Omental fat pad (tissue), 4 donors: Measurements from ENCODE around the gene HGFAC. TPM values are rescaled to one million over a fixed set of nuclear protein-coding genes. Genes with fewer than 3 reads are reported as not detected.
"Not testable (repeated sequence)": the region's sequence is repeated elsewhere in the genome, so short reads cannot be mapped to it uniquely, and the experiment has no call there.

Experiments used
- ATAC-seq: fragments of 150-250 bp; one replicate; pipeline ENCODE4 v1.9.1; 2016; ENCODE audit warnings: mild to moderate bottlenecking, moderate library complexity; ENCODE audit not compliant: low FRiP score
- DNase-seq: peaks from one replicate; pipeline ENCODE4 v3.0.0-alpha.2; 2019; ENCODE audit warnings: low spot score
- CTCF ChIP-seq, 3 donors: fragments of 450-650 bp; IDR thresholded peaks; one replicate each; pipeline ENCODE4 v1.5.1; 2016 to 2017; ENCODE audit warnings: antibody characterized with exemption in 3 of 3, mild to moderate bottlenecking in 3 of 3, moderate library complexity in 2 of 3
- total RNA-seq, 4 donors: library from RNA; depleted of rRNA; stranded (reverse); fragments of >200 nt; gene quantifications; one replicate each; pipeline ENCODE4 v1.1.0, GENCODE V29; 2016

HGFAC gene
- total RNA-seq, 4 donors from 2014 or later: not detected

- no peak for DNase-seq
- ATAC-seq: no peak
- no peak for TF ChIP-seq CTCF (IDR thresholded peaks at IDR 0.05)
Measured at GRCh38 chr4:3406431-3406830, 35.3 kb upstream of the HGFAC start.

GRCh38 chr4:3407171-3407771, 34.5 kb upstream of the HGFAC start:
- ATAC-seq (no peak), DNase-seq (no peak)
- TF ChIP-seq CTCF (IDR thresholded peaks at IDR 0.05): no peak

GRCh38 chr4:3407930-3408792, 33.6 kb upstream of the HGFAC start:
- TF ChIP-seq CTCF (IDR thresholded peaks at IDR 0.05): no peak
- no peak for DNase-seq
- ATAC-seq: no peak

GRCh38 chr4:3408793-3409330, 32.9 kb upstream of the HGFAC start:
- ATAC-seq: no peak
- DNase-seq: no peak
- no peak for TF ChIP-seq CTCF (IDR thresholded peaks at IDR 0.05)

GRCh38 chr4:3409571-3410091, 32.1 kb upstream of the HGFAC start:
- no peak for TF ChIP-seq CTCF (IDR thresholded peaks at IDR 0.05)
- ATAC-seq (no peak), DNase-seq (no peak)

GRCh38 chr4:3410401-3411135, 31.2 kb upstream of the HGFAC start:
- TF ChIP-seq CTCF (IDR thresholded peaks at IDR 0.05): no peak
- ATAC-seq (no peak), DNase-seq (no peak)

GRCh38 chr4:3411190-3411589, 30.6 kb upstream of the HGFAC start:
- not testable (repeated sequence) for DNase-seq, ATAC-seq
